SIG-M5 (cell line): ENCODE results near the gene ZNF423.
"Not testable (repeated sequence)": the region's sequence is repeated elsewhere in the genome, so short reads cannot be mapped to it uniquely, and the experiment has no call there.

Source experiments
- DNase-seq: peaks from one replicate; lab custom pipeline; 2025; lab: John Stamatoyannopoulos, UW

Gene ZNF423

DNA sequence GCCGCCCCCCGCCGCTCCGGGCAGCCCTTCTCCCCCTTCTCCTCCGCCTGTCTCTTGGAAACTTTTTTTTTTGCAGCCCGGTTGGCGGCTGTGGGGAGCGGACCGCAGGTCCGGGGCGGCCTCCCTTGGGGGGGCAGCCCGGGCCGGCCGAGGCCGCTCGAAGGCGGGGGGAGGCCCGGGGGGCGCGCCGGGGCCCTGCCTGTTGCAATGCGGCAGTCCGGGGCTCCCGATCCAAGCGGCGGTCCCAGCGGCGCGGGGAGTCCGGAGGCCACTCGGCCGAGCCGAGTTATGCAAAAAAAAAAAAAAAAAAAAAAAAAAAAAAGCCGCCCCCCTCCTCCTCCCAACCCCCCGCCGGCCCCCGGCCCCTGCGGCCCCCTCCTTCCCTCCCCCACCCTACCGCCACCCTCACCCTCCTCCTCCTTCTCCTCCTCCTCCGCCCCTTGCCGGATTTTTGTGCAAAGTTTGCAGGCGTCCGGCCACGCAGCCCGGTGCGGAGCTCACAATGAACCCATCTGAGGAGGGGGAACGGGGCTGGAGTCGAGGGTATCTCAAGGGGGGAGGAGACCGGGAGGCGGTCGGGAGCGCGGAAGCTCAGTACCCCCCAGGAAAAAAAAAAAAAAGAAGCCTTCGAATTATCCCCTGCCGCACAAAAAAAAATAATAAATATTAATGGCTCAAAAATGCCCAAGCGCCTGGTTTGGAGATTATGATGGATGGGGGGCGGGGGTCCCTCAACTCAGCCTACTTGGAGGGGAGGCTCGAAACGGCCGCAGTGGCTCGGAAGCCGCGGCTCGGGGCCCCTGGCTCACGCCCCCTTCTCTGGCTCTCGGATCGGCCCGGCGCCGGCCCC lies at the start of gene ZNF423:
Gene ZNF423, minus strand, starts transcription at position 291 of the 850 bp plus-strand sequence. CDS start 338 bp downstream, outside the sequence.
- no peak for DNase-seq

- no peak for DNase-seq
These were observed 48.6 kb upstream of the ZNF423 start for GRCh38 chr16:49904348-49905062.

DNA sequence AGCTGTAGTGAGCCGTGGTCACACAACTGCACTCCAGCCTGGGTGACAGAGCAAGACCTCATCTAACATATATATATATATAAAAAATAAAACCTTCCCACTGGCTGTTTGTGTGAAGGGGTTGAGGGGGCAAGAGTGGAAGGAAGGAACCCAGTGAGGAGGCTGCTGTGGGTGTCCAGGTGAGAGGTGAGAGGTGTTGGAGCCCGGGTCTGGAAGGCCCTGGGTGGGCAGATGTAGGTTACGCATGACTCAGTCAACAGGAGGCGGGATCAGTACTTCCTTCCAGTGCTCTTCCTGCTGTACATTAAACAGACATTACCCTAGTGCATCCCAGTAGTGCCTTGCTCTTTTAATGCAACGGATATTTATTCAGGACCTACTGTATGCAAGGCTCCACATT lies 47.0 kb upstream of the ZNF423 start:
- DNase-seq = no peak

GRCh38 chr16:49901711-49902110 lies 45.8 kb upstream of the ZNF423 start:
- DNase-seq = no peak

DNA sequence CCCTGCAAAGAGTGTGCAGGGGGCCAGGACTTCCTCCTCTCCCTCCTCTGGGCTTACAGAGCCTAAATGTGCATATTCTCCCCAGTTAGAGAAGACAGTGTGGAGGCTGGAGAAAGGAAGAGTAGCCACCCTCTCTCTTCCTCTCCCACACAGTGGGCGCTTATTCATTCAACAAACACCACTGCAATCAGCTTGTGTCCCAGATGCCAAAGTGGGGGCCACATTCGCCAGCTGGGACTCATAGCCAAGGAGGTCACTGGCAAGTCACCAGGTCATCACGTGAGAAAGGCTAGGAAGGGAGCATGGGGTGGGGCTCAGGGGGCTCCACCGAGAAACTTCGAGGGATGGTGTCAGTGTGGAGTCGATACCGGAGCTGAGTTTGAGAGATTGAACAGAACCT lies 45.0 kb upstream of the ZNF423 start:
- no peak for DNase-seq

DNA sequence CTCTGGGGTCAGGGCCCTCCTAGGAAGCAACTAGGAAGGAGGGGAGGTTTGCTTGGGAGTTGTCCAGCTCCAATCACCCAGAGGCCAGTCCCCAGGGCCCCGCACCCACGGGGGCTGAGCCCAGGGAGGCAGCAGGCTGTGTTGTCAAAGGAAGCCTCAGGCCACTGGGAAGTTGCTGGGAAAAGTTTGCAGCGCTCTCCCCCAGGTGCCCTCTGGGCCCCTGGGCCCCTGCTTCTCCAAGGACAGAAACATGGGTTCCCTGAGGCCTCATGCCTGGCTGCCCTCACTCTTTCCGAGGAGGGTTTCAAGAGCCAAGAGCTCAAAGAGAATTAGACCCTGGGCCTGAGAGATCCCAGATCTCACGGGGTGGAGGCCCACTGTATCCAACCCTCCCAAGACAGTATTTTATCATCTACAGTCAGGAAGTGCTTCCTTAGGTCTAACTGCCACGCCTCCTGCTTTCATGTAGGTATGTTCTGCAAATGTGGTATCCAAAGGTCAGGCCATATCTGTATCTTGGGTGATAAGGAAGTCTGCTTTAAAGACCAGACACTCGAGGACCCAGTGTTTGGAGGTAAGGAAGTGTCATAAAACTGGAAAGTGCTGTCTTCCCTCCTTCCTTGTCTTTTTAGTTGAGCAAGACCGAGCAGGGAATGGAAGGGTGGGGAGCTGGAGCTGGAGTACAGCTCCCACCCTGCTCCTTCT lies 44.2 kb upstream of the ZNF423 start:
- no peak for DNase-seq

DNA sequence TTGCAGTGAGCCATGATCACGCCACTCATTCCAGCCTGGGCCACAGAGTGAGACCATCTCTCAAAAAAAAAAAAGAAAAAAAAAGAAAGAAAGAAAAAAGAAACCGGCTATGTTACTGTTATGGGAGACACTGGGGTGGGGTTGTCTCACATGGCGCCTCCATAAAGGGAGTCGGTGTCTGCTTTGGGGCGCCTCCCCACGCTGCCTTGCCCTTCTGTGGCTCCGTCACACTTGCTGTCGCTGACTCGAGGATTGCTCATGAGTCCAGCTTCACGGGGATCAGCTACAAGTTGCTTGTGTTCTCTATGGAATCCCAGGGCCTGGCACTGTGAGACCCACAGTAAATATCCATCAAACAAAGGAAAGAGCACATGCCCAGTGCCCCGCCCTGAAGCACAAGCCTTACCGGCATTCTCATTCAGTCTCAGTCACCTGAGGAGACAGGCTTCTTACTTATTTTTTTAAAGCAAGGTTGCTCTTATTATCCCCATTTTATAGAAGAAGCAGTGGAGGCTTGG lies 40.6 kb upstream of the ZNF423 start:
- DNase-seq = no peak

GRCh38 chr16:49890876-49891275 lies 35.0 kb upstream of the ZNF423 start:
- no peak for DNase-seq

- DNase-seq = no peak
These were observed 33.9 kb upstream of the ZNF423 start for GRCh38 chr16:49889725-49890397.

GRCh38 chr16:49886554-49887094 lies 30.7 kb upstream of the ZNF423 start:
- no peak for DNase-seq

DNA sequence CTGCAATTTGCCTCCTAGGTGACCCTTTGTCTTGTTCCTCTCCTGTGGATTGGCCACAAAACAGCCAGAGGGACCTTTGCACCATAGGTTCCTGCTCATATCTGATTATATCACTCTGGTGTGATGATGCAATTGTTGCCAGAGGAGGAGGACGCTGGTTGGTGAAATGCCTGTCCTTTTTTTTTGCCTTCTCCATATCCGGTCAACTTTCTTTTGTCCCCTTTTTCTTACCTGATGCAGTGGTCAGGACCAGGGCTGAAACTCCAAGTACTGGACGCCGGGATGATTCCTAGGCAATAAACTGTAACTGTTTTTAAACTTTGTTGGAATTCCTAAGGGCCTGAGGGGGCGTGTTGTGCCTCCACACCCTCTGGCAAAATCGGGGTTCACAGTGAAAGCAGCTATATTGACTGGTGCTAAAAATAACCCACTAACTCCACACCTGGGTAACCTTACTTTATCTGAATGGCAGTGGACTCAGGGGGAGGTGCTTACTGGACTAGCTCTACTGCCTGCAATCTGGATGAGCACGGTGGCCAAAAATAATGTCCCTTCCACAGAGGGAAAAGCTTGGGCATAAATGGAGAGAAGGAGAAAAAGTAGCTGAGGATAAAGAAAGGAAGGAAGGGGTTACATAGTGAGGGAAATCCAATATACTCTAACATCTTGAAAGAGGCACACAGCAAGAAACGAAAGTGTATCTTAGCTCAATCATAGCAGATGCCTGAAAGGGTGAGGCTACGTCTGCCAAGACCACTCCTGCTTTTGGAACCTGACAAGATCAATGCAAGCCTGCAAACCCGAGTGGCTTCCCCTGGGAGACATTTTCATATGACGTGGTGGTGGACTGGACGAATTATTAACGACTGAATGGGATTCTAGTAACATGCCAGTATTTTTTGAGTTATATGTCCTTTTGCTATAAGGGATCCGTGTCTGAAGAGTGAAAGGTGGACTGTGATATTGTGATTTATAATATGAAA lies 28.4 kb upstream of the ZNF423 start:
- no peak for DNase-seq

DNA sequence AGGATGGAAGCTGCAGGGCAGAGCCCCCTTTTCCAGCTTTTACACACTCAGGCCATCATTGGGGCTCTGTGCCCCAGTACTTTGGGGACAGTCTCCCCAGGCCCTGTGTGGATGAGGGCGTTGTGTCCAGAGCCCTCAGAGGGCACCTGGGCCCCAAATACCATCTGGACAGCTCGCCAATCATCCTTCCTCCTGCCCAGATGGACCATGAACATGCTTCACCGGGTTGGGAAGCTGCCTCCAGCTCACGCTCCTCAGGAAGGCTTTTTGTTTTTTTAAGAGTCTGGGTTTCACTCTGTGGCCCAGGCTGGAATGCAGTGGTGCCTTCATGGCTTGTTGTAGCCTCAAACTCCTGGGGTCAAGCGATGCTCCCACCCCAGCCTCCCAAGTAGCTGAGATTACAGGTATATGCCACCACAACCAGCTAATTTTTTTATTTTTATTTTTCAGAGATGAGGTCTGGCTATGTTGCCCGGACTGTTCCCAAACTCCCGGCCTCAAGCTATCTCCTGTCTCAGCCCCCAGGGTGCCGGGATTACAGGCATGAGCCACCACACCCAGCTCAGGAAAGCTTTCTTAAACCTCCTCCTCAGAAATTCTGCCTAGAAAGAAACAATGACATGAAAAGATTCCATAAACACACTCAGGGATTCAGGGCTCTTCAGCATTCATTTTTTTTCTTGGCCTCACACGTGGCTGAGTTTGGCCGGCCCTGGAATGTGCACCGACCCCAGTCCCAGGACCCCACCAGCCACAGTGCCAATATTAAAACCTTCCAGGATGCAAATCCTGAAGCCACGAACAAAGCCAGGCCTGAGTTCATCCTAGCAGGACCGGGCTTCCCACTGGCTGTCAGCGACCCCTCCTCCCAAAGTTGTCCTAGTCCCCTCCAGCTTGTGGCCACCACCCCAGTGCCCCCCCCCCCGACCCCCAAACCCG lies 27.4 kb upstream of the ZNF423 start:
- DNase-seq = no peak

- no peak for DNase-seq
These were observed 26.0 kb upstream of the ZNF423 start for GRCh38 chr16:49881890-49882289.

DNA sequence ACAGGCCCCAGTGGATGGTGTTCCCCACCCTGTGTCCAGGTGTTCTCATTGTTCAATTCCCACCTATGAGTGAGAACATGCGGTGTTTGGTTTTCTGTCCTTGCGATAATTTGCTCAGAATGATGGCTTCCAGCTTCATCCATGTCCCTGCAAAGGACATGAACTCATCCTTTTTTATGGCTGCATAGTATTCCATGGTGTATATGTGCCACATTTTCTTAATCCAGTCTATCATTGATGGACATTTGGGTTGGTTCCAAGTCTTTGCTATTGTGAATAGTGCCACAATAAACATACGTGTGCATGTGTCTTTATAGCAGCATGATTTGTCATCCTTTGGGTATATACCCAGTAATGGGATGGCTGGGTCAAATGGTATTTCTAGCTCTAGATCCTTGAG lies 22.6 kb upstream of the ZNF423 start:
- DNase-seq = not testable (repeated sequence)

DNA sequence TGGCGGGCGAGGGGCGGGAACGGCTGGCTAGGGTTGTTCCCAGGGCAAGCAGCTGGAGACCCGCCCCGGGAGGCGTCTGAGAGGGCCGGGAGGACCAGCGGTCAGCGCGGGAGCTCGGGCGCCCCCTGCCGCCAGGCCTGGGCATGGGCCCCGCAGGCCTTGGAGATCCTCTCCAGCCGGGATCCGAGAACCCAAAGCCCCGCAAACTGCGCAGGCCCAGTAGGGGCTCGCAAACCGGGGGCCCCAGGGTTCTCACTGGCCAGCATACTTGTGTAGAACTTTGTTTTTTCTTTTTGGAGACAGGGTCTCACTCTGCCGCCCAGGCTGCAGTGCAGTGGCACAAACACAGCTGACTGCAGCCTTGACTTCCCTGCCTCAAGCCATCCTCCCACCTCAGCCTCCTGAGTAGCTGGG lies 20.8 kb upstream of the ZNF423 start:
- no peak for DNase-seq

- DNase-seq = no peak
These were observed 20.1 kb upstream of the ZNF423 start for GRCh38 chr16:49875806-49876715.

- DNase-seq = no peak
These were observed 18.8 kb upstream of the ZNF423 start for GRCh38 chr16:49874613-49875237.

GRCh38 chr16:49871824-49872223 lies 15.9 kb upstream of the ZNF423 start:
- not testable (repeated sequence) for DNase-seq
